GM13976 (cell line): ENCODE data around the gene FILIP1.

Source experiments
- DNase-seq: peaks from one replicate; pipeline ENCODE4 v3.0.0; 2012; ENCODE audit warnings: low spot score
- CTCF ChIP-seq: IDR thresholded peaks from 2 replicates; pipeline ENCODE4 v1.5.1; 2012; ENCODE audit warnings: borderline replicate concordance, mild to moderate bottlenecking; ENCODE audit not compliant: insufficient read depth; ENCODE audit errors: extremely low read depth, missing control alignments, control extremely low read depth
- in situ Hi-C: fragments of 300-500 bp; cut with MboI; formaldehyde crosslinking; loops from one replicate; pipeline ENCODE4 v1.12.0; 2022; ENCODE audit warnings: low sequenced_read_pairs, mixed read lengths, inconsistent platforms; ENCODE audit not compliant: unreplicated experiment

FILIP1 gene

GRCh38 chr6:75490706-75491105 is 2.9 kb downstream of the FILIP1 start:
- in situ Hi-C loops = no loop called here
- TF ChIP-seq CTCF = no peak
- no peak for DNase-seq

- no peak for TF ChIP-seq CTCF
- in situ Hi-C loops = no loop called here
- no peak for DNase-seq
Observed at GRCh38 chr6:75489025-75489424, 4.6 kb downstream of the FILIP1 start.

- in situ Hi-C loops = no loop called here
- DNase-seq = no peak
- no peak for TF ChIP-seq CTCF
Observed at GRCh38 chr6:75488033-75488432, 5.6 kb downstream of the FILIP1 start.

GRCh38 chr6:75486850-75487518 is 6.6 kb downstream of the FILIP1 start:
- DNase-seq = no peak
- in situ Hi-C loops = no loop called here
- TF ChIP-seq CTCF = no peak

- no peak for TF ChIP-seq CTCF
- in situ Hi-C loops = no loop called here
- no peak for DNase-seq
Observed at GRCh38 chr6:75484535-75484934, 9.1 kb downstream of the FILIP1 start.

- in situ Hi-C loops = no loop called here
- no peak for TF ChIP-seq CTCF
- DNase-seq = no peak
Observed at GRCh38 chr6:75483136-75483952, 10.3 kb downstream of the FILIP1 start.
